Hepatocyte (in vitro differentiated cells): ENCODE results near the gene PLEKHA8.

Experiments used
- EZH2 ChIP-seq: fragments of 200-600 bp; sonication (generic); IDR thresholded peaks from 2 replicates; pipeline ENCODE4 v1.6.1; 2016; ENCODE audit warnings: antibody characterized with exemption, mild to moderate bottlenecking, borderline replicate concordance
- TF ChIP-seq, protein P1 (sequence below): fragments of 200-600 bp; sonication (generic); IDR thresholded peaks from 2 replicates; pipeline ENCODE4 v1.5.1; 2016; ENCODE audit warnings: antibody characterized with exemption, mild to moderate bottlenecking; ENCODE audit not compliant: poor library complexity

DNA sequence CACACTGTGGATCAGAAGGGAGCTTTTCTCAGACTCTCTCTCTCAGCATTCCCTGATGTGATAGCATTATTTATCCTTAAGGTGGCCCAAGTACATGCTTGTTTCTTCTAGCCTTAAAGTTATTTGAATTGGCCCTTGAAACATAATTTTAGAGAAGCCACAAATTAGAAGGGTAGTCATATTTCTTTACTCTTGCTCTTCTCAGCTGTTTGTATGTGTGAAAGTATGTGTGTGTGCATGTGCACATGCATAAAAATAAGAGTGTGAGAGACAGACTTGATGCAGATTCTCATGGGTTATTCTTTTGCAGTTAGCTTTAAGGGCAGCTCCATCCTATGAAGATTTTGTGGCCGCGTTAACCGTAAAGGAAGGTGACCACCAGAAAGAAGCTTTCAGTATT lies 50.1 kb downstream of the PLEKHA8 start:
- TF ChIP-seq, protein P1, sequence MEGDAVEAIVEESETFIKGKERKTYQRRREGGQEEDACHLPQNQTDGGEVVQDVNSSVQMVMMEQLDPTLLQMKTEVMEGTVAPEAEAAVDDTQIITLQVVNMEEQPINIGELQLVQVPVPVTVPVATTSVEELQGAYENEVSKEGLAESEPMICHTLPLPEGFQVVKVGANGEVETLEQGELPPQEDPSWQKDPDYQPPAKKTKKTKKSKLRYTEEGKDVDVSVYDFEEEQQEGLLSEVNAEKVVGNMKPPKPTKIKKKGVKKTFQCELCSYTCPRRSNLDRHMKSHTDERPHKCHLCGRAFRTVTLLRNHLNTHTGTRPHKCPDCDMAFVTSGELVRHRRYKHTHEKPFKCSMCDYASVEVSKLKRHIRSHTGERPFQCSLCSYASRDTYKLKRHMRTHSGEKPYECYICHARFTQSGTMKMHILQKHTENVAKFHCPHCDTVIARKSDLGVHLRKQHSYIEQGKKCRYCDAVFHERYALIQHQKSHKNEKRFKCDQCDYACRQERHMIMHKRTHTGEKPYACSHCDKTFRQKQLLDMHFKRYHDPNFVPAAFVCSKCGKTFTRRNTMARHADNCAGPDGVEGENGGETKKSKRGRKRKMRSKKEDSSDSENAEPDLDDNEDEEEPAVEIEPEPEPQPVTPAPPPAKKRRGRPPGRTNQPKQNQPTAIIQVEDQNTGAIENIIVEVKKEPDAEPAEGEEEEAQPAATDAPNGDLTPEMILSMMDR: no peak
- TF ChIP-seq EZH2: no peak
